WTC11 (cell line): ENCODE results near the gene DOCK1. TPM values are rescaled to one million over a fixed set of nuclear protein-coding genes. Genes with fewer than 3 reads are reported as not detected.

Source experiments
- ATAC-seq: fragments of 200-7000 bp; cut with Tn5 transposase; 2 replicates; pipeline ENCODE4 v1.10.0; 2021; ENCODE audit warnings: mild to moderate bottlenecking, moderate library complexity
- CTCF ChIA-PET: fragments of 300-600 bp; sonication (Branson Sonifier 250); formaldehyde crosslinking; loops from one replicate; lab custom pipeline; 2021; ENCODE audit warnings: antibody characterized with exemption; lab: Charles Lee
- POLR2A ChIA-PET: fragments of 350-600 bp; sonication (Branson Sonifier 250); formaldehyde crosslinking; loops from one replicate; lab custom pipeline; 2021; ENCODE audit warnings: antibody characterized with exemption; lab: Charles Lee
- DNase-seq: peaks from one replicate; pipeline ENCODE4 v3.0.0; 2021; ENCODE audit warnings: low spot score
- H3K27ac Mint-ChIP-seq: 2 replicates; pipeline ENCODE4 v1.8.0; 2021; ENCODE audit warnings: mixed read lengths
- H3K27me3 Mint-ChIP-seq: 2 replicates; pipeline ENCODE4 v1.8.0; 2021; ENCODE audit warnings: low read depth, mild to moderate bottlenecking, moderate library complexity, mixed read lengths
- H3K36me3 Mint-ChIP-seq: 2 replicates; pipeline ENCODE4 v1.8.0; 2021; ENCODE audit warnings: mixed read lengths
- H3K4me1 Mint-ChIP-seq: 2 replicates; pipeline ENCODE4 v1.8.0; 2022; ENCODE audit warnings: mixed read lengths
- H3K4me3 Mint-ChIP-seq: 2 replicates; pipeline ENCODE4 v1.8.0; 2021; ENCODE audit warnings: mild to moderate bottlenecking, moderate library complexity, mixed read lengths
- H3K9me3 Mint-ChIP-seq: 2 replicates; pipeline ENCODE4 v1.8.0; 2021; ENCODE audit warnings: mixed read lengths
- CBFB ChIP-seq: sonication (generic); formaldehyde crosslinking; IDR thresholded peaks from 2 replicates; pipeline ENCODE4 v1.8.1; 2022; ENCODE audit warnings: mild to moderate bottlenecking, low read depth, missing genetic modification reagents
- EMX1 ChIP-seq: fragments of 250-450 bp; sonication (Bioruptor Pico); IDR thresholded peaks from 2 replicates; pipeline ENCODE4 v1.8.0; 2021; ENCODE audit warnings: mild to moderate bottlenecking
- HMGXB4 ChIP-seq: sonication (generic); formaldehyde crosslinking; IDR thresholded peaks from 2 replicates; pipeline ENCODE4 v1.8.1; 2023; ENCODE audit warnings: mild to moderate bottlenecking, moderate library complexity, missing genetic modification reagents
- MLX ChIP-seq: sonication (generic); formaldehyde crosslinking; IDR thresholded peaks from 2 replicates; pipeline ENCODE4 v1.8.1; 2023; ENCODE audit warnings: mild to moderate bottlenecking, missing genetic modification reagents, moderate library complexity
- NFATC4 ChIP-seq: fragments of 250-450 bp; sonication (Bioruptor Pico); IDR thresholded peaks from 2 replicates; pipeline ENCODE4 v1.9.0; 2021; ENCODE audit warnings: mild to moderate bottlenecking
- RELA ChIP-seq: sonication (generic); formaldehyde crosslinking; IDR thresholded peaks from 2 replicates; pipeline ENCODE4 v1.8.1; 2022; ENCODE audit warnings: missing genetic modification reagents, mild to moderate bottlenecking, borderline replicate concordance
- SOX15 ChIP-seq: fragments of 250-450 bp; sonication (Bioruptor Pico); IDR thresholded peaks from 2 replicates; pipeline ENCODE4 v1.9.0; 2021; ENCODE audit warnings: mild to moderate bottlenecking
- USF2 ChIP-seq: sonication (generic); formaldehyde crosslinking; IDR thresholded peaks from 2 replicates; pipeline ENCODE4 v1.8.1; 2023; ENCODE audit warnings: mild to moderate bottlenecking, missing genetic modification reagents, moderate library complexity
- ZNF232 ChIP-seq: sonication (generic); formaldehyde crosslinking; IDR thresholded peaks from 2 replicates; pipeline ENCODE4 v1.8.0; 2022; ENCODE audit warnings: mild to moderate bottlenecking, missing genetic modification reagents
- ZNF532 ChIP-seq: fragments of 250-450 bp; sonication (Bioruptor Pico); IDR thresholded peaks from 2 replicates; pipeline ENCODE4 v1.9.0; 2021; ENCODE audit warnings: mild to moderate bottlenecking, borderline replicate concordance
- total RNA-seq: library from RNA; stranded (reverse); gene quantifications from 3 replicates; pipeline ENCODE4 v1.2.3, GENCODE V29; 2021
- TF ChIP-seq, protein P1 (sequence below): fragments of 250-450 bp; sonication (Bioruptor Pico); IDR thresholded peaks from 2 replicates; pipeline ENCODE4 v1.9.0; 2021; ENCODE audit warnings: mild to moderate bottlenecking
- TF ChIP-seq, protein P2 (sequence below): sonication (generic); formaldehyde crosslinking; IDR thresholded peaks from 2 replicates; pipeline ENCODE4 v1.8.0; 2023; ENCODE audit warnings: missing genetic modification reagents, mild to moderate bottlenecking, borderline replicate concordance

The DOCK1 gene
- total RNA-seq, 1 experiment from 2014 or later = 52.1 TPM

GRCh38 chr10:127320176-127320575, 414.9 kb downstream of the DOCK1 start:
- ChIA-PET CTCF (no interaction called here), POLR2A (interaction anchor here (0.7 kb wide), 1 partner anchor 195 kb away, joined by 6 read pairs; no protein-coding TSS in a partner anchor)
- Mint-ChIP-seq H3K4me1 (peaks cover under 1% of the 10 kb centered on the region; the same call in 1 of the 2 replicates), H3K4me3 (no peak overlapping the region), H3K27ac (no peak overlapping the region), H3K36me3 (no peaks in the 10 kb centered on the region), H3K27me3 (no peaks in the 10 kb centered on the region), H3K9me3 (no peaks in the 10 kb centered on the region)
- DNase-seq (no peak), ATAC-seq (no peak)
- TF ChIP-seq USF2 (CRISPR knock-in tag) (no peak), ZNF232 (CRISPR knock-in tag) (no peak), ZNF532 (no peak), NFATC4 (CRISPR knock-in tag) (no peak), CBFB (no peak), RELA (CRISPR knock-in tag) (no peak)
- TF ChIP-seq, protein P1, sequence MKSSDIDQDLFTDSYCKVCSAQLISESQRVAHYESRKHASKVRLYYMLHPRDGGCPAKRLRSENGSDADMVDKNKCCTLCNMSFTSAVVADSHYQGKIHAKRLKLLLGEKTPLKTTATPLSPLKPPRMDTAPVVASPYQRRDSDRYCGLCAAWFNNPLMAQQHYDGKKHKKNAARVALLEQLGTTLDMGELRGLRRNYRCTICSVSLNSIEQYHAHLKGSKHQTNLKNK (CRISPR knock-in tag) = no peak

DNA sequence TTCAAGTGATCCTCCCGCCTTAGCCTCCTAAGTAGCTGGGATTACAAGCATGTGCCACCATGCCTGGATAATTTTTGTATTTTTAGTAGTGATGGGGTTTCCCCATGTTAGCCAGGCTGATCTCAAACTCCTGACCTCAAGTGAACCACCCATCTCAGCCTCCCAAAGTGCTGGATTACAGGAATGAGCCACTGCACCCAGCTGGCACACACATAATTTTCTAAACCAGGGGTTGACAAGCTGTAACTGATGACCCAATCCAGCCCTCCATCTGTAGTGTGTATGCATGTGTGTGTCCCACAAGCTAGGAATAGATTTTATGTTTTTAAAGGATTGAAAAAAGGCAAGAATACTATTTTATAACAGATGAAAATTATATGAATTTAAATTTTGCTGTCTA, 417.1 kb downstream of the DOCK1 start:
- ChIA-PET CTCF (no interaction called here), POLR2A (no interaction called here)
- Mint-ChIP-seq H3K4me1 (no peaks in the 10 kb centered on the region), H3K27me3 (no peaks in the 10 kb centered on the region), H3K9me3 (no peaks in the 10 kb centered on the region), H3K4me3 (no peak overlapping the region), H3K36me3 (no peaks in the 10 kb centered on the region), H3K27ac (no peak overlapping the region)
- ATAC-seq (no peak), DNase-seq (no peak)
- no peak for TF ChIP-seq USF2 (CRISPR knock-in tag)
- TF ChIP-seq SOX15 (CRISPR knock-in tag) = no peak
- TF ChIP-seq EMX1 (CRISPR knock-in tag) = no peak
- TF ChIP-seq MLX (CRISPR knock-in tag) = no peak
- TF ChIP-seq, protein P2, sequence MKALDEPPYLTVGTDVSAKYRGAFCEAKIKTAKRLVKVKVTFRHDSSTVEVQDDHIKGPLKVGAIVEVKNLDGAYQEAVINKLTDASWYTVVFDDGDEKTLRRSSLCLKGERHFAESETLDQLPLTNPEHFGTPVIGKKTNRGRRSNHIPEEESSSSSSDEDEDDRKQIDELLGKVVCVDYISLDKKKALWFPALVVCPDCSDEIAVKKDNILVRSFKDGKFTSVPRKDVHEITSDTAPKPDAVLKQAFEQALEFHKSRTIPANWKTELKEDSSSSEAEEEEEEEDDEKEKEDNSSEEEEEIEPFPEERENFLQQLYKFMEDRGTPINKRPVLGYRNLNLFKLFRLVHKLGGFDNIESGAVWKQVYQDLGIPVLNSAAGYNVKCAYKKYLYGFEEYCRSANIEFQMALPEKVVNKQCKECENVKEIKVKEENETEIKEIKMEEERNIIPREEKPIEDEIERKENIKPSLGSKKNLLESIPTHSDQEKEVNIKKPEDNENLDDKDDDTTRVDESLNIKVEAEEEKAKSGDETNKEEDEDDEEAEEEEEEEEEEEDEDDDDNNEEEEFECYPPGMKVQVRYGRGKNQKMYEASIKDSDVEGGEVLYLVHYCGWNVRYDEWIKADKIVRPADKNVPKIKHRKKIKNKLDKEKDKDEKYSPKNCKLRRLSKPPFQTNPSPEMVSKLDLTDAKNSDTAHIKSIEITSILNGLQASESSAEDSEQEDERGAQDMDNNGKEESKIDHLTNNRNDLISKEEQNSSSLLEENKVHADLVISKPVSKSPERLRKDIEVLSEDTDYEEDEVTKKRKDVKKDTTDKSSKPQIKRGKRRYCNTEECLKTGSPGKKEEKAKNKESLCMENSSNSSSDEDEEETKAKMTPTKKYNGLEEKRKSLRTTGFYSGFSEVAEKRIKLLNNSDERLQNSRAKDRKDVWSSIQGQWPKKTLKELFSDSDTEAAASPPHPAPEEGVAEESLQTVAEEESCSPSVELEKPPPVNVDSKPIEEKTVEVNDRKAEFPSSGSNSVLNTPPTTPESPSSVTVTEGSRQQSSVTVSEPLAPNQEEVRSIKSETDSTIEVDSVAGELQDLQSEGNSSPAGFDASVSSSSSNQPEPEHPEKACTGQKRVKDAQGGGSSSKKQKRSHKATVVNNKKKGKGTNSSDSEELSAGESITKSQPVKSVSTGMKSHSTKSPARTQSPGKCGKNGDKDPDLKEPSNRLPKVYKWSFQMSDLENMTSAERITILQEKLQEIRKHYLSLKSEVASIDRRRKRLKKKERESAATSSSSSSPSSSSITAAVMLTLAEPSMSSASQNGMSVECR (CRISPR knock-in tag) = no peak
- TF ChIP-seq HMGXB4 (CRISPR knock-in tag) = no peak
